Left ventricle myocardium inferior (tissue), 1 donor: ENCODE measurements around the gene FOXG1. TPM values are rescaled to one million over a fixed set of nuclear protein-coding genes. Genes with fewer than 3 reads are reported as not detected.

Source experiments
- DNase-seq: peaks from one replicate; pipeline ENCODE4 v3.0.0-alpha.2; 2020
- H3K27ac ChIP-seq: fragments of 200-600 bp; replicated peaks from 2 replicates; pipeline ENCODE4 v1.8.0; 2021
- H3K27me3 ChIP-seq: fragments of 200-600 bp; 2 replicates; pipeline ENCODE4 v1.8.0; 2021; ENCODE audit warnings: low read depth
- H3K36me3 ChIP-seq: fragments of 200-600 bp; 2 replicates; pipeline ENCODE4 v1.8.0; 2021
- H3K4me1 ChIP-seq: fragments of 200-600 bp; 2 replicates; pipeline ENCODE4 v1.8.0; 2021
- H3K4me3 ChIP-seq: fragments of 200-600 bp; 2 replicates; pipeline ENCODE4 v1.8.0; 2021; ENCODE audit warnings: mild to moderate bottlenecking, moderate library complexity
- H3K9me3 ChIP-seq: fragments of 200-600 bp; replicated peaks from 2 replicates; pipeline ENCODE4 v1.8.0; 2021
- CTCF ChIP-seq: fragments of 200-600 bp; IDR thresholded peaks from 2 replicates; pipeline ENCODE4 v1.8.0; 2021; ENCODE audit warnings: antibody characterized with exemption, mild to moderate bottlenecking, borderline replicate concordance
- intact Hi-C: fragments of 100-400 bp; cut with micrococcal nuclease; formaldehyde crosslinking; loops from one replicate; pipeline ENCODE4 v1.11.0; 2022
- long read RNA-seq: library from polyadenylated mRNA; unstranded; transcript quantifications from one replicate; pipeline ENCODE4 v2.0.0, GENCODE V29; 2021
- total RNA-seq: library from RNA; stranded (reverse); fragmentation: NEBNext Ultra II Directional; extraction: Animal tissue kit (Norgen Biotek cat#: 25700); gene quantifications from one replicate; pipeline ENCODE4 v1.2.1, GENCODE V29; 2021
- donor health status: DM: no; HTN: yes; CAD: no; lungs with severe emphysema.

Gene FOXG1
- not detected for total RNA-seq
- long read RNA-seq = 0 reads

GRCh38 chr14:28766469-28766955 lies at the start of gene FOXG1:
Gene FOXG1 (plus strand): TSS chr14:28766787. CDS start chr14:28767280, 493 bp downstream.
- Histone ChIP-seq H3K27me3 (peaks cover 96% of the 10 kb centered on the region), H3K36me3 (no peaks in the 10 kb centered on the region), H3K27ac (no peak within 1 kb of the TSS), H3K4me3 (peak within 1 kb of the TSS; percentile 59), H3K4me1 (peaks cover 18% of the 10 kb centered on the region), H3K9me3 (no peaks in the 10 kb centered on the region)
- intact Hi-C loops = no loop called here
- TF ChIP-seq CTCF = no peak
- no peak for DNase-seq

DNA sequence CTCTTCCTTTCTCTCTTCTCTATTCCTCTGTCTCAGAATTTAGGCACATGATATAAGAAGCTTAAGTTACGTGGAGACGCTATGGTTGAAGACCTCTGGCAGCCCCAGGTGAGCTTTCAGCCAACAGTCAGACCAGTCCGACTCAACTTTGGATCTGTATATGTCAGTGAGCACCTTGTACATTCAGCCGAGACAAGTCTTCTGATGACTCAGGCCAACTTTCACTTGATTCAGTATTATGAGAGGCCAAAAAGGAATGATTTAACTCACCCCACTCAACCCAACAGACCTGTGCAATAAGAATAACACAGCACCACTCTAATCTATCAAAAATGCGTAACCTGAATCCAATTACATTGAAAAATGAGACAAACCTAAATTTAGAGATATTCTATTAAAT lies 47.5 kb upstream of the FOXG1 start:
- intact Hi-C loops = no loop called here
- H3K36me3 ChIP-seq = no peaks in the 10 kb centered on the region
- no peaks in the 10 kb centered on the region for H3K27me3 ChIP-seq
- no peak overlapping the region for H3K4me3 ChIP-seq
- no peaks in the 10 kb centered on the region for H3K4me1 ChIP-seq
- no peak overlapping the region for H3K27ac ChIP-seq
- no peak for DNase-seq
- peaks cover 16% of the 10 kb centered on the region for H3K9me3 ChIP-seq
- TF ChIP-seq CTCF = no peak

DNA sequence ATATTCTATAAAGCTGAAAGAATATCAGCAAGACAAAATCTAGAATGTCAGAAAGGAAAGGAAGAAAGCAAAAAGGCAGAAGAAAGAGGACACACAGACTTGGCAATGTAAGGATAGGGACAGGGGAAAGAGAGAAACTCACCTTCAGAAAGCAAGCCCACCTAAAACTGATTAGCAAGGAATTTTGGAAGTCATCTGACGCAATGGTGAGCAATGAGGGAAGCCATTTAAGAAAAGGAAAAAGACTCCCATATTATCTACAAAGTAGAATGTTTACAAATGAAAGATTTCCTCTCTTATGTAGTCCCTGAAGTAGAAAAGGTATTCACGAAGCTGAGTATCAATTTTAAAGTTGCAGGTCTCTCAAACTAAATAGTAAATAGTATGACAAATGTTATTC lies 35.2 kb upstream of the FOXG1 start:
- H3K9me3 ChIP-seq = no peaks in the 10 kb centered on the region
- H3K36me3 ChIP-seq = no peaks in the 10 kb centered on the region
- no peak overlapping the region for H3K4me3 ChIP-seq
- intact Hi-C loops = no loop called here
- no peak overlapping the region for H3K27ac ChIP-seq
- no peaks in the 10 kb centered on the region for H3K4me1 ChIP-seq
- H3K27me3 ChIP-seq = no peaks in the 10 kb centered on the region
- DNase-seq = no peak
- TF ChIP-seq CTCF = no peak

DNA sequence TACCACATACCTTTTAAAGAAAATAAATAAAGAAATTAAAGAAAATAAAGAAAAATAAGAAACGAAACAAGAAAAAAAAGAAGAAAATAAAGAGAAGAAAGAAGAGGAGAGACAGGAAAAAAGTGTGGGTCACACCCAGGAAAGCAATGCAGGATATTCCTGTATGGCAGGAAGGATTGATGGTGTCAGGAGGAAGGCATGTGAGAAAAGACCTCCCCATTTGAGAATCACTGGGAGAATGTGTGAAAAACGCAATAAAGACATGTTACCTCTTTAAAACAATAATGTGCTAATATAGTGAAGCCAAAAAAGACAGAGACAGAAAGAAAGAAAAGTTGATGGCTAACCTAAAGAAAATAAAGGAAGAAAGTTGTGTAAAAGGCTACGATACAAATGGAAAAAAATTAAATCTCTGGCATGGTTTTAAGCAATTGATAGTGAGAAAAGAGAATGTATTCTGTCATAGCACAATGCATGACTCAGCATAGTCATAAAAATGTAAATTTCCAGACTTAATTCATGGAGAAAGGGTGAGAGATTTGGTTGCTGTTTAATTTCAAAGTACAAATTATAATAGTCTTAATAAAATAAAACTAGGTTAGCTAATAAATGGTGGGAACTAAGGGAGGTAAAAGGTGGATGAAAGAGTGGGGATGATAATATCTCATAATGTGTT lies 24.3 kb upstream of the FOXG1 start:
- no peak for TF ChIP-seq CTCF
- Histone ChIP-seq H3K4me3 (no peak overlapping the region), H3K36me3 (no peaks in the 10 kb centered on the region), H3K9me3 (peaks cover 12% of the 10 kb centered on the region), H3K27ac (no peak overlapping the region), H3K4me1 (no peaks in the 10 kb centered on the region), H3K27me3 (peaks cover 6% of the 10 kb centered on the region)
- no peak for DNase-seq
- intact Hi-C loops = no loop called here

- no peak overlapping the region for H3K27ac ChIP-seq
- DNase-seq = no peak
- H3K27me3 ChIP-seq = peaks cover 8% of the 10 kb centered on the region
- H3K36me3 ChIP-seq = no peaks in the 10 kb centered on the region
- intact Hi-C loops = no loop called here
- no peak for TF ChIP-seq CTCF
- no peak overlapping the region for H3K4me3 ChIP-seq
- H3K4me1 ChIP-seq = no peaks in the 10 kb centered on the region
- peaks cover 17% of the 10 kb centered on the region for H3K9me3 ChIP-seq
These were observed 22.5 kb upstream of the FOXG1 start for GRCh38 chr14:28744126-28744525.
